GM12875 (cell line): Measurements from ENCODE around the gene TRAF2.

Experiments used
- H3K4me3 ChIP-seq: one replicate; pipeline ENCODE4 v1.5.1; 2011; ENCODE audit warnings: low read depth, low read length, control low read depth
- CTCF ChIP-seq: IDR thresholded peaks from 2 replicates; pipeline ENCODE4 v1.5.1; 2011; ENCODE audit warnings: low read depth, mild to moderate bottlenecking, control low read depth, inconsistent platforms, low read length, moderate library complexity, borderline replicate concordance; ENCODE audit not compliant: insufficient read depth

The TRAF2 gene

GRCh38 chr9:136957901-136958300 lies 71.6 kb downstream of the TRAF2 start:
- no peak overlapping the region for H3K4me3 ChIP-seq
- TF ChIP-seq CTCF = no peak

- TF ChIP-seq CTCF = no peak
- H3K4me3 ChIP-seq = no peak overlapping the region
Measured at GRCh38 chr9:136958473-136958872, 72.2 kb downstream of the TRAF2 start.

GRCh38 chr9:136958898-136959850 lies 72.9 kb downstream of the TRAF2 start:
- TF ChIP-seq CTCF = no peak
- no peak overlapping the region for H3K4me3 ChIP-seq

GRCh38 chr9:136960212-136960937 lies 74.1 kb downstream of the TRAF2 start:
- TF ChIP-seq CTCF = no peak
- H3K4me3 ChIP-seq = no peak overlapping the region

- H3K4me3 ChIP-seq = no peak overlapping the region
- TF ChIP-seq CTCF = no peak
Measured at GRCh38 chr9:136960938-136961275, 74.6 kb downstream of the TRAF2 start.

GRCh38 chr9:136961279-136962065 lies 75.2 kb downstream of the TRAF2 start:
- no peak for TF ChIP-seq CTCF
- H3K4me3 ChIP-seq = no peak overlapping the region
